Hematopoietic multipotent progenitor cell treated with erythropoietin and hydrocortisone succinate and interleukin-3 and kit ligand, for 15 days (in vitro differentiated cells): ENCODE measurements around the gene OLFML2A.
A peak's percentile ranks its signal among the peaks of the same experiment; 100 is the strongest.
"Not testable (repeated sequence)": the region's sequence is repeated elsewhere in the genome, so short reads cannot be mapped to it uniquely, and the experiment has no call there.

Experiments used
- DNase-seq: peaks from one replicate; pipeline ENCODE4 v3.0.0-alpha.2; 2015; ENCODE audit warnings: low spot score

Gene OLFML2A

GRCh38 chr9:124761196-124761595, 15.7 kb upstream of the OLFML2A start:
- no peak for DNase-seq

GRCh38 chr9:124761710-124762109, 15.2 kb upstream of the OLFML2A start:
- no peak for DNase-seq

DNA sequence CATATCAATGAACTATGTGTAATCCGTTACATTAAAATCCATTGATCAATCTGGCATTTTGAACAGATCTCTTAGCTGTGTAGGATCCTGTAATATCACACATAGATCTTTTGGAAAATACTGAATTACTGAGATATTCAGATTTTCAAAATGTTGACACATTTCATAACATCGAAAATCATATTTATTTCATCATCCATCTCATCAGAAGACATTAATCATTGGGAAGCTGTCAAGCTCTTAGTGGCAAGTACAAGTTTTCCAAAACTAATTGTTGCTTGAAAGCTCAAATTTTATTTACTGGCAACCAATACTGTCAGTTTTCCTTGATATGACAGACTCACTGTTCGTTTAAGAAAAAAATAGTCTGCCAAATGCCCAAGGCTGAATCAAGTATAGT, 14.3 kb upstream of the OLFML2A start:
- no peak for DNase-seq

GRCh38 chr9:124764774-124765438, 12.0 kb upstream of the OLFML2A start:
- peak; percentile 34 for DNase-seq

DNA sequence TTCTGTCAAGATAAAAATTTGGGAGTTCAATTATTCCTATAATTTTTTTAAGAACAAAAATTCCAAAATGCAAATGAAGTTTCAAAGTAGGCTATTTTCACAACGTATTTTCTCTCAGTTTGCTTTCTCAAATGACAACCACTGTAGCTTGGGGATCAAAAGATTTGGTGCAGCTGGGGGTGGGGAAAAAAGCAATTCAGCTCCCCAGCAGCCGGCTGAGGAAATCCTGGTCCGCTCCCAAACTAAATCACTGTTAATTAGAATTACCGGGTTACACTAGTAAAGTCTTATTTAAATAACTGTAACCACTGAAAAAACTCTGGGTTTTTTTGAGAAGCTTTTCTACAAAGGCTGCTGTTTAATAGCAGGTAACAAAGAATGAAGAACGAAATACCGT, 11.5 kb upstream of the OLFML2A start:
- DNase-seq: no peak

DNA sequence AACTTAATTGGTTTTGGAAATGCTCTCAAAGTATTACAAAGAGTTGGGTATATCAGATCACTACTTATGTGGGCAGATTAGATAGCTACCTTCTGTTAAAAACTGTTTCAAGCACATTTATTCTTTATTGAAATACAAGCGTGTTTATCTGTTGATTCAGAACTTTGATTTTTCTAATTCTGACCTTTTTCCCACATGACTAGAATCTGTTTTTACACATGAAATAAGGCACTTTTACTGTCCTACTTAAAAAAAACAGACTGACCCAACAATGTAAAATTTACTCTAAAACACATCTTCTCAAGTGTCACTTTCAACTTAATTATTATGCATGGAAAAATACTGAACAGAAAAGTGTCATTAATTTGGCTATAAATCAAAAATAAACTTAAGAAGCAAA, 10.6 kb upstream of the OLFML2A start:
- DNase-seq: no peak

DNA sequence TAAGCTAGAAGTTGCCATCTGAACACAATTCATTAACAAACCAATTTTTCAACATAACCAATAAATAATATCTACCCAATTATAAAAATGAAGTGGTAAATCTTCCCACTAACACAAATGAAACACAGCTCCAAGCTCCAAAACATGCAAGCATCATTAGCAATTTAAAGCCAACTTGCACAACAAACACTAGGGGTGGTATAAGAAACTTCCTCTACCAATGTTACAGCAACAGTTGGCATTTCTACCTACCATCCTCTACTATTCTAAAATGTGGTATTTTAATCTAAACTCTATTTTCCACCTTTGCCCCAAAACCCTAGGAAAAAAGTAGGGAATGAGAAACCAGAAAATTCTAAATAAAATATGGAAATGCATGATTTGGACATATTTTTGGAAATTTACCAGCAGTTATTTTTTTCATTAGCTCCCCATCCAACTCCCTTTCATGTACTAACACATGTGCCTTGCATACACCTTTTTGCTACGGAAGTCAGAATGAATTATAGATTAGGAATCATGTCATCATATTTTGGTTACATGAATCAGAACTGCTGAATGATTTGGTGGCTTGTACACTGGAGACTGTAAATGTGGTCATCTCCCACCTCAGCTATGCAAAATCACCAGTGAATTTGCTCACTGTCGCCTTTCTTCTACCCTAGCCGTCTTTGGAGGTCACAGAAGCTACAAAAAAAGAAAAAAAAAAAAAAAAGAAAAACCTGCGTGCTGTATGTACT, 9.9 kb upstream of the OLFML2A start:
- DNase-seq: no peak

DNA sequence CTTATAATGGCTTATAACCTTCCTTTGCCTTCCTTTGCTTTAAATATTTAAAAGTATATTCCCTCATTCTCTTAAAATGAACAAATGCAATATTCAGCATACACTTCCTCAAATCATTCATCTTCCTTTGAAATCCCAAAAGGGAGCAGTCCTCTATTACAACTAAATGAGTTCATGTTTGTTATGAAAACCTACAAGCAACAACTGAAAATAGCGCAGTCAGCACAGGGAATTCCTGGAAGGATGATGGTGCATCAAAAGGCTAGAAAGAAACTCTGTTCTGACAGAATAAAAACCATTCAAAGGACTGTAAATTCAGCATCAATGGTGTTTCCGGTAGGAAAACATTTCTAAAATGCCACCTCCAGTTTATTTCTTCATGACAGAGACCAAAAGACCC, 9.1 kb upstream of the OLFML2A start:
- DNase-seq: no peak

DNA sequence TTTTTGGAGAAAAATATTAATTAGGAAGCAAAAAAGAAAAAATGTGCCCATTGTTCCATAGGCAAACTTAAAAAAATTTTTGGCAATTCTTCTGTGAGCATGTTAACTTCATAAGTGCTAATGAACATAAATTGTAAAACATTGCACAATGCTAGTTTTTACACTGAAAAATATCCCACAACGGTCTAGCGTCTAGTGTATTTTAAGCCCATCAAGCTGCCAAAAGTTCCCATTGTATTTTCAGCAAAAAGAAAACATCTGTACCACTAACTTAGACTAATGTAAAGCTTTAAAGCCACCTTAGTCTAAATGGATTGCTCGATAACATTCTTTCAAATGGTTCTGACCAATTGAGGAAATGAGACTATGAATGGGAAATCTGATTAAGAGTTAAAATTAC, 8.6 kb upstream of the OLFML2A start:
- no peak for DNase-seq

DNA sequence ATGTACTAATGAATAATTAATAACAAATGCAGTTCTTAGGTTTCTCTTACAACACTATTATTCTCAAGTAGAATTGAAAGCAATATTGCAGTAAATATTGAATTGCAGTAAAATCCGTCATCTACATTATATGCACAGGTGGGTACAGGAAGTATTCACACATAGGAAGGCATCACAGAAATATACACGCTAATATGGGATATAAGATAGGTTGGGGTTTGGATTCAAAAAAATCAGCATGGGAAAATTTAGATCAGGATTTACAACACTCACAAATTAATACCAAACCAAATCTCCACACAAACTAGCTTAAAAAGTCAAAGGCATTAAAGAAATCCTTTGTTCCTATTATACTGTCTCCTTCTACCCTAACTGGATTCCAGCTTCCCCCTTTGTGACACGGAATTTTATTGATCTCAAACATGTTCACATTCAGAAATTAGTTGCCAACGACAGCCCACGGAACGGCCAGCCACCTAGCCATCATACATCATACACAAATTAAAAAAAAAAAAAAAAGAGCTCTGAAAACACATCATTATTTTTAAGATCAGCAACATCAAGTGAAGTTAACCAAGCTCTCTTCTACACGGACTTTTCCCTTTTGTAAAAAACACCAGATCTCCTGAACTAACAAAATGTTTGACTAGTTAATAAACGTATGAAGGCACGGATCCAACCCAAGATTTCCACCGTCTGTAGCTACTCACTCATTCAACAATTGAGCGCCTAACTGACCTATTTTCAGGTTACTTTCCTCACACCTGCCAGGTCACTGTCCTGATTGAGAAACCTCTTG, 8.0 kb upstream of the OLFML2A start:
- DNase-seq: no peak

DNA sequence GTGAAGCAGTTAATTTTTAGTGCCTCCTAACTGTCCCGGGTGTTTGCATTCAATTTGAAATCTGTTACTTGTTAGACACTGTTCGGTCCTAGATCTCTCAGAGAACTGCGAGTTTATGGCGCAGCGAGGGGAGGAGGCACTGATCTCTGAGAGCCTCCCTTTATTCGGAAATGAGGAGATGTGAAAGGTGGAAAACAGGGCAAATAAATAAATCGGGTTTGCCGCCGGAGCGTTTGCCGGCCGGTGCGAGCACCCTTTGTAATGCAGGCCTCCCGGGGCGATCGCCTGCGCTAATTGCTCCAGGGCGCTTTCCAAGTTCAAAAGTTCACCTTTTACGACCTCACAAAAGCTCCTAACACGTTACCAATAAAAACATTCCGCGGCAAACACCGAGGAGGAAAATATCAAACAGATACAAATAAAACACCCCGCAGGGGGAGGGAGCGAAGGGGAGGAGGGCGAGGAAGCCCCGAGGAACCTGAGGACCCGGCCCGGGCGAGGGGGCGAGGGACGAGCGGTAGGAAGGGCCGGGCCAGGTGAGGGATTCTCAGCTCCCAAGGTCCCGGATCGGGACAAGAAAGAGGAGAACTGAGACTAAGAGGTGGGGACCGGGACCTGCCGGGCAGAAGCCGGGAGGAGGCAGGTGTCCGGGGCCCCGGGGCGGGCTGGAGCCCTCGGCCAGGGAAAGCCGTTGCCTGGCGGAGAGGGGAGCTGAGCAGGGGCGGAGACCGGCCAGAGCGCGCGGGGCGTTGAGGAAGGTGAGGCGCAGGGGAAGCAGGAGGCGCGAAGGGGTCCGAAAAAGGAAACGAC, 7.2 kb upstream of the OLFML2A start:
- DNase-seq: no peak

DNA sequence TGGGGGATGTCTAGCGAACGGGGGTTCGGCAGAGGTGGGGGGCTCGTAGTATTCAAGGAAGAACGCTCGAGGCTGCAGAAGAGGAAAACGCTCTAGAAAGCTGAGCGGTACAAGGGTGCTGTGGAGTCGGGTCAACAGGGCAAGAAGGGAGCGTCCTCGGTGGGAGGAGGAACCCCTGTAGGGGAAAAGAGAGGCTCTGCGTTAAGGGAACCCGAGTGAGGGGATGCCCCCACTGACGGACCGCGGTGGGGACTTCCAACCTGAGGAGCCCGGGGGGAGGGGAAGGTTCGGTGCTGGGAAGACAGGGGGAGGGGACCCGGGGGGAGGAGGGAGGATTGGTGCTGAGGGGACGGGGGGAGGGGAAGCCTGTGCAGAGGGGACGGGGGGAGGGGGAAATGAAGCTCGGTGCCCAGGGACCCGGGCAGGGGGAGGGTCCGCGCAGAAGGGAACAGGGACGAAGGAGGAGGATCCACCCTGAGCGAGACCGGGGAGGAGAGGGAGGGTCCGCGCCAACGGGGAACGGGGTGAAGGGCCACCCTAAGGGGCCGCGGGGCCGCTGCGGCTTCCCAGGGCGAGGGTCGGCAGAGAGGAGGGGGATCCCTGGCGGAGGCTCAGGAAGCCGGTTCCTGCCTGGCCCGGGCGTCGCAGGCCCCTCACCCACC, 6.4 kb upstream of the OLFML2A start:
- DNase-seq: no peak

DNA sequence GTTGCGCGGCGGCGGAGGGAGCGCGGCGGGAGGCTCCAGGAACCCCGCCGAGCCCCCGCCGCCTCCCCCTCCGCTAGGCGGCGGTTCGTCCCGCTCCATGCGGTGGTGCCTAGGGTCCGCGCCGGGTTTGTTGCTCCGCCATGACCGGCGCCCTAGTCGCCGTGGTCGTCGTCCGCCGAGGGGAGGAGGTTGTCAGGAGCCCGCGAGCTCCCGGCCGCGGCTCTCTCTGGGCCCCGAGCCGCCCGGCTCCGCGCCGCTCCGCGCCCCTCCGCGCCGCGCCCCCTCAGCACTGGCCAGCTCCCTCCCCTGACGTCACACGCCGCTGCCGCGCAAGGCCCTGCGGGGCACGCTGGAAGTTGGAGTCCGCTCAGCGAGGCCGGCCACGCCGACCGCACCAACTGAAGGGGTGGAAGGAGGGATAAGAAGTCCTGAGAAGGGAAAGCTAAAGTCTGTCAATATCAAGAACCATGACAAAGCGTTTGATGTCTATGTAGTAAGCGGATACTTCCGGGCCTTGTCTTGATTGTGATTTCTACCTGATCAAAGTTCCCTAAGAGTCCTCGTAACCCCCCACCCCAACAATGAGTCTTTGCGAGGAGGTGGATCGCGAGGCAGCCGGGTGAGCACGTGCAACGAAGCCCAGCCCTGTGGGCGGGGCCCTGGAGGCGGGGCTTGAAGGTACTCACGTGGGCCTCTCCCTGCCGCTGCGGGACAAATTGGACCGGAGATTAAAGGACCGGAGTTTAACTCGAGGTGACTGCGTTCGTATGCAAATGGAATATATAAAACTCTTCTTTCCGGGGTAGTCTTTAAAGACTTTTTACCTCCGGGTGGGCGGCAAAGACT, 5.7 kb upstream of the OLFML2A start, which contains the start of gene NR6A1:
NR6A1 (minus strand) TSS at position 291 of the 846 bp plus-strand sequence.
- DNase-seq: peak; percentile 96

- DNase-seq: peak; percentile 57
Measured at GRCh38 chr9:124771867-124772679, 4.9 kb upstream of the OLFML2A start.

DNA sequence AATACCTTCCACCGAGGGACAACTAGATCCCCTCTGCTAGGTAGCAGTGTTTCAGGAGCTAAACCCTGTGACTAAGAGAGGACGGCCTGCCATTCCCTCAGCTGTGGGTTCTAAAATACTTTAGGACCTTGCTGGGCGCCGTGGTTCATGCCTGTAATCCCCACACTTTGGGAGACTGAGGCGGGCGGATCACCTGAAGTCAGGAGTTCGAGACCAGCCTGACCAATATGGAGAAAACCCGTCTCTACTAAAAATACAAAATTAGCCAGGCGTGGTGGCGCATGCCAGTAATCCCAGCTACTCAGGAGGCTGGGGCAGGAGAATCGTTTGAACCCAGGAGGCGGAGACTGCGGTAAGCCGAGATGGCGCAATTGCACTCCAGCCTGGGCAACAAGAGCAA, 4.1 kb upstream of the OLFML2A start:
- not testable (repeated sequence) for DNase-seq

GRCh38 chr9:124773473-124774128, 3.3 kb upstream of the OLFML2A start:
- no peak for DNase-seq

- DNase-seq: peak; percentile 75
Measured at GRCh38 chr9:124774129-124774978, 2.6 kb upstream of the OLFML2A start.

DNA sequence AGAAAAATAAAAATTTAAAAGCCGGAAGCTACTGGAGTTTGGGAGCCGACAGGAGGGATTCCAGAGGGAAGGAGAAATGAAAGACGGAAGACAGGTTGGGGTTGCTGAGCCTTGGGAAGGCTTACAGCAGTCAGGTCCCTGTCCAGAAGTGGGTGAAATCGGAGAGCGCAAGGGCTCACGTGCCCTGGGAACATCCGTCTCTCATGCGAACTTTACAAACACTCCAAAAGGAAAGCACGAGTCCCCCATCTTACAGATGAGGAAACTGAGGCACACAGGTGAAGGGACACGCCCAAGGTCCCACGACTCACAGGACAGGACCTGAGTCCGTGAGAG, 347 bp upstream of the OLFML2A start:
- DNase-seq: no peak
